ENCODE data around the gene GNAT1.

Gene GNAT1

GRCh38 chr3:50181985-50182384, 9.4 kb upstream of the GNAT1 start:
- ChIA-PET CTCF (interaction anchor here (1.3 to 25.9 kb wide), 5 partner anchors 7 to 77 kb away, joined by 3 to 1029 read pairs (median 283); partner anchors contain the start of genes GNAT1 and SLC38A3), POLR2A (interaction anchor here (1.1 kb wide), 1 partner anchor 59 kb away, joined by 3 read pairs; no protein-coding TSS in a partner anchor)
- DNase-seq (ENCODE audit: low read depth, low spot score): no peak
- no peak overlapping the region for H3K4me3 ChIP-seq (ENCODE audit: low read depth, low read length)
- no peak for TF ChIP-seq CTCF (IDR thresholded peaks at IDR 0.05; ENCODE audit: insufficient read depth, low read length, missing control alignments)

- CTCF ChIA-PET: interaction anchor here (16.0 to 25.9 kb wide), 4 partner anchors 6 to 57 kb away, joined by 283 to 1029 read pairs (median 550); partner anchors contain the start of genes GNAT1 and SLC38A3
- DNase-seq (ENCODE audit: low read depth, low spot score): no peak
- POLR2A ChIA-PET: no interaction called here
- H3K4me3 ChIP-seq (ENCODE audit: low read depth, low read length): no peak overlapping the region
- TF ChIP-seq CTCF (IDR thresholded peaks at IDR 0.05; ENCODE audit: insufficient read depth, low read length, missing control alignments): no peak
Observed at GRCh38 chr3:50182533-50183099, 8.8 kb upstream of the GNAT1 start.

GRCh38 chr3:50183755-50184154, 7.7 kb upstream of the GNAT1 start:
- no peak overlapping the region for H3K4me3 ChIP-seq (ENCODE audit: low read depth, low read length)
- no peak for DNase-seq (ENCODE audit: low read depth, low spot score)
- TF ChIP-seq CTCF (IDR thresholded peaks at IDR 0.05; ENCODE audit: insufficient read depth, low read length, missing control alignments): no peak
- ChIA-PET POLR2A (no interaction called here), CTCF (interaction anchor here (16.0 to 25.9 kb wide), 4 partner anchors 5 to 58 kb away, joined by 283 to 1029 read pairs (median 550); partner anchors contain the start of genes GNAT1 and SLC38A3)

GRCh38 chr3:50184242-50184978, 7.0 kb upstream of the GNAT1 start:
- DNase-seq (ENCODE audit: low read depth, low spot score): no peak
- CTCF ChIA-PET: interaction anchor here (16.0 to 25.9 kb wide), 4 partner anchors 5 to 59 kb away, joined by 283 to 1029 read pairs (median 550); partner anchors contain the start of genes GNAT1 and SLC38A3
- POLR2A ChIA-PET: no interaction called here
- no peak overlapping the region for H3K4me3 ChIP-seq (ENCODE audit: low read depth, low read length)
- no peak for TF ChIP-seq CTCF (IDR thresholded peaks at IDR 0.05; ENCODE audit: insufficient read depth, low read length, missing control alignments)

GRCh38 chr3:50185230-50185629, 6.2 kb upstream of the GNAT1 start:
- ChIA-PET CTCF (interaction anchor here (16.0 to 25.9 kb wide), 4 partner anchors 4 to 59 kb away, joined by 283 to 1029 read pairs (median 550); partner anchors contain the start of genes GNAT1 and SLC38A3), POLR2A (no interaction called here)
- DNase-seq (ENCODE audit: low read depth, low spot score): no peak
- TF ChIP-seq CTCF (IDR thresholded peaks at IDR 0.05; ENCODE audit: insufficient read depth, low read length, missing control alignments): no peak
- H3K4me3 ChIP-seq (ENCODE audit: low read depth, low read length): no peak overlapping the region

GRCh38 chr3:50186096-50186495, 5.3 kb upstream of the GNAT1 start:
- ChIA-PET CTCF (interaction anchor here (1.4 to 25.9 kb wide), 5 partner anchors 3 to 347 kb away, joined by 3 to 1029 read pairs (median 283); partner anchors contain the start of genes GNAT1 and SLC38A3), POLR2A (no interaction called here)
- H3K4me3 ChIP-seq (ENCODE audit: low read depth, low read length): no peak overlapping the region
- DNase-seq (ENCODE audit: low read depth, low spot score): no peak
- TF ChIP-seq CTCF (IDR thresholded peaks at IDR 0.05; ENCODE audit: insufficient read depth, low read length, missing control alignments): no peak
